GM12878 (cell line): Measurements from ENCODE around the gene PNLIPRP2. TPM values are rescaled to one million over a fixed set of nuclear protein-coding genes. Genes with fewer than 3 reads are reported as not detected.

Experiments used
- ATAC-seq: fragments of 200-7000 bp; cut with Tn5 transposase; 3 replicates; pipeline ENCODE4 v1.9.1; 2020; ENCODE audit warnings: mild to moderate bottlenecking, moderate library complexity
- BruUV-seq: library from RNA; stranded (reverse); fragments of 400-500 nt; replicated peaks from 2 replicates; lab custom pipeline; 2021; lab: Mats Ljungman, UMichigan
- CTCF ChIA-PET: fragments of 300-600 bp; sonication (Branson Sonifier 250); formaldehyde crosslinking; extraction: SDS; loops from one replicate; lab custom pipeline; 2021; ENCODE audit warnings: inconsistent platforms; lab: Yijun Ruan, JAX
- POLR2A ChIA-PET: fragments of 350-600 bp; formaldehyde crosslinking; extraction: SDS; loops from one replicate; lab custom pipeline; 2021; ENCODE audit warnings: inconsistent platforms; lab: Charles Lee
- RAD21 ChIA-PET: fragments of 300-600 bp; sonication (Branson Sonifier 250); formaldehyde crosslinking; loops from one replicate; lab custom pipeline; 2023; ENCODE audit warnings: antibody characterized with exemption; ENCODE audit not compliant: unreplicated experiment; lab: Charles Lee
- SMC1A ChIA-PET: fragments of 300-600 bp; sonication (Branson Sonifier 250); formaldehyde crosslinking; loops from one replicate; lab custom pipeline; 2023; ENCODE audit not compliant: unreplicated experiment, uncharacterized antibody; lab: Charles Lee
- DNase-seq: peaks from one replicate; pipeline ENCODE4 v3.0.0-alpha.2; 2011; ENCODE audit warnings: low read depth, low spot score
- FAIRE-seq: peaks from 3 replicates; lab custom pipeline; 2011; peaks lifted over from hg19 to GRCh38; lab: Jason Lieb, UNC
- H2AFZ ChIP-seq: 2 replicates; pipeline ENCODE4 v1.6.0; 2011; ENCODE audit warnings: low read depth, low read length, control low read depth; ENCODE audit not compliant: control insufficient read depth
- H3K27ac ChIP-seq: 2 replicates; pipeline ENCODE4 v1.5.1; 2011; ENCODE audit warnings: control low read depth; ENCODE audit not compliant: control insufficient read depth, insufficient read depth
- H3K27me3 ChIP-seq, 2 experiments: replicated peaks in 1 of 2; 2 replicates each; pipeline versions ENCODE4 v1.6.0 to v1.6.1; 2011; ENCODE audit warnings: low read length in 1 of 2; ENCODE audit not compliant: control insufficient read depth in 2 of 2, insufficient read depth in 2 of 2
- H3K36me3 ChIP-seq, 2 experiments: 2 replicates each; pipeline ENCODE4 v1.5.1; 2011; ENCODE audit warnings: low read length in 1 of 2; ENCODE audit not compliant: control insufficient read depth in 2 of 2, insufficient read depth in 2 of 2
- H3K4me1 ChIP-seq: 2 replicates; pipeline ENCODE4 v1.6.1; 2011; ENCODE audit warnings: mild to moderate bottlenecking, low read length, moderate library complexity, mixed read lengths; ENCODE audit not compliant: control insufficient read depth, insufficient read depth
- H3K4me2 ChIP-seq: 2 replicates; pipeline ENCODE4 v1.6.0; 2011; ENCODE audit warnings: control low read depth; ENCODE audit not compliant: control insufficient read depth, insufficient read depth
- H3K4me3 ChIP-seq: fragments of 200-600 bp; sonication (generic); 2 replicates; pipeline ENCODE4 v1.5.1; 2016
- H3K79me2 ChIP-seq: 2 replicates; pipeline ENCODE4 v1.6.0; 2011; ENCODE audit warnings: low read length; ENCODE audit not compliant: control insufficient read depth, insufficient read depth
- H3K9ac ChIP-seq: 2 replicates; pipeline ENCODE4 v1.8.0; 2011; ENCODE audit warnings: low read length, control low read depth, mixed read lengths; ENCODE audit not compliant: control insufficient read depth, insufficient read depth
- H3K9me3 ChIP-seq: replicated peaks from 3 replicates; pipeline ENCODE4 v1.5.1; 2011; ENCODE audit warnings: mild to moderate bottlenecking, low read length; ENCODE audit not compliant: control insufficient read depth, insufficient read depth
- H4K20me1 ChIP-seq: 2 replicates; pipeline ENCODE4 v1.6.0; 2011; ENCODE audit not compliant: control insufficient read depth, insufficient read depth
- HDAC6 ChIP-seq: fragments of 200-600 bp; sonication (generic); IDR thresholded peaks from one replicate; pipeline ENCODE4 v1.8.0; 2017; ENCODE audit warnings: antibody characterized with exemption; ENCODE audit not compliant: unreplicated experiment
- IKZF1 ChIP-seq: fragments of 450-650 bp; conservative IDR thresholded peaks from 2 replicates; pipeline ENCODE4 v1.6.1; 2017; ENCODE audit warnings: antibody characterized with exemption, mild to moderate bottlenecking
- MLLT1 ChIP-seq: fragments of 450-650 bp; IDR thresholded peaks from 2 replicates; pipeline ENCODE4 v1.6.1; 2016; ENCODE audit warnings: mild to moderate bottlenecking
- PAX8 ChIP-seq: fragments of 450-650 bp; IDR thresholded peaks from 2 replicates; pipeline ENCODE4 v1.6.1; 2017; ENCODE audit warnings: mild to moderate bottlenecking, moderate library complexity
- POU2F2 ChIP-seq: IDR thresholded peaks from 3 replicates; pipeline ENCODE4 v1.6.1; 2011; ENCODE audit warnings: low read depth, mild to moderate bottlenecking, low read length, borderline replicate concordance
- RCOR1 ChIP-seq: conservative IDR thresholded peaks from 2 replicates; pipeline ENCODE4 v1.6.1; 2012; ENCODE audit warnings: low read depth, low read length, improper control_type of control experiment
- YY1 ChIP-seq: IDR thresholded peaks from 2 replicates; pipeline ENCODE4 v1.6.1; 2011; ENCODE audit warnings: low read depth, mild to moderate bottlenecking, low read length
- ZBTB40 ChIP-seq: fragments of 450-650 bp; IDR thresholded peaks from 2 replicates; pipeline ENCODE4 v1.6.1; 2016; ENCODE audit warnings: mild to moderate bottlenecking, moderate library complexity, borderline replicate concordance
- WGBS: methylation state at CpG from one replicate; pipeline ENCODE4 v1.1.6; 2016; ENCODE audit warnings: low lambda C conversion rate; ENCODE audit not compliant: insufficient replicate concordance, insufficient coverage; ENCODE audit errors: missing lambda C conversion rate; 5-methylcytosine and 5-hydroxymethylcytosine counted together
- in situ Hi-C: fragments of 300-500 bp; cut with MboI; formaldehyde crosslinking; loops from 9 replicates; pipeline ENCODE4 v1.14.3; 2018; ENCODE audit warnings: mixed read lengths
- intact Hi-C: fragments of 100-400 bp; cut with micrococcal nuclease; formaldehyde crosslinking; loops from one replicate; pipeline ENCODE4 v1.14.2; 2022; ENCODE audit not compliant: unreplicated experiment
- polyA plus RNA-seq, 11 experiments: library from polyadenylated mRNA; depleted of rRNA in 4 of 11; unstranded in 6 of 11; stranded (reverse) in 5 of 11; fragments of >200 nt; fragmentation: Nextera tagmentation in 4 of 11; fragmentation: Illumina TruSeq in 1 of 11; extraction: Ambion mirVana in 4 of 11; extraction: Trizol in 1 of 11; gene quantifications; 1 replicate in 1 of 11; 2 replicates in 10 of 11; pipeline versions ENCODE4 v1.2.1 to v1.2.3, GENCODE V29; 2011 to 2016; ENCODE audit warnings: inconsistent platforms in 2 of 11, missing spikeins in 2 of 11, low read depth in 1 of 11
- total RNA-seq, 4 experiments: library from RNA; depleted of rRNA in 3 of 4; stranded (reverse); fragments of >200 nt in 3 of 4; fragmentation: Illumina TruSeq in 1 of 4; extraction: Trizol in 1 of 4; gene quantifications; 2 replicates each; pipeline versions ENCODE4 v1.2.1 to v1.2.3, GENCODE V29; 2013 to 2021

The PNLIPRP2 gene
- total and polyA plus RNA-seq, 10 of the 15 experiments (the other 5 are each of a cell fraction or from before 2014, with no cell fraction given) = 0.33 TPM; not detected in 9

GRCh38 chr10:116663342-116663741 lies 42.6 kb downstream of the PNLIPRP2 start:
- Histone ChIP-seq H4K20me1 (no peaks in the 10 kb centered on the region), H3K4me3 (no peak overlapping the region)
- TF ChIP-seq IKZF1 = no peak
- TF ChIP-seq, all 136 proteins: peak for 0
- Histone ChIP-seq H3K4me1 (no peaks in the 10 kb centered on the region), H3K9me3 (no peaks in the 10 kb centered on the region), H3K27ac (no peak overlapping the region), H3K36me3 (no peaks in the 10 kb centered on the region), H3K9ac (no peak overlapping the region), H2AFZ (no peak overlapping the region), H3K79me2 (no peaks in the 10 kb centered on the region), H3K4me2 (no peak overlapping the region), H3K27me3 (peaks cover 0 to 3% of the 10 kb centered on the region in 2 experiments; a peak in 2 of 4 replicates)
- SMC1A ChIA-PET = no interaction called here
- 44% methylated on average over 7 of the region's 7 CpGs for WGBS
- CTCF ChIA-PET = interaction anchor here (0.8 kb wide), 1 partner anchor 19 kb away, joined by 4 read pairs; no protein-coding TSS in a partner anchor
- no TSS peak for BruUV-seq
- DNase-seq = no peak
- no peak for ATAC-seq
- intact Hi-C loops = no loop called here
- FAIRE-seq = no peak
- RAD21 ChIA-PET = no interaction called here
- in situ Hi-C loops = no loop called here
- POLR2A ChIA-PET = no interaction called here

DNA sequence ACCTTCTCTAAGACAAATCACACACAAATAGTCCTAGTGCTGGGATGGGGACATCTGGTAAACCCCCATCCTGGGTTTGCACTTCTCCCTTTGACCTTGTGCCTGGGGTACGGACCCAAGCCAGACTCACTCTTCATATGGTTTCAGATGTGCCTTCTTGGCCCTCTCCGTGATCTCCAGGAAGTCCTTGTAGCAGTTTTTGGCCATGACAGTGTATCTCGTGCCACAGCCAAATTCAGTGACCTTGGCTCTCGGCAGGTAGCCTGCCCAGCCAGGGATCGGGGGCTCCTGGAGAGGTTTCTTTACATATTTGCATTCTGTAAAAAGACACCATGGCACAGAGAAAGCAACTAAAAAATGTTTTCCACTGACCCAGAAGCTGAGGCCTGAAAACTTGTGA lies 43.9 kb downstream of the PNLIPRP2 start:
- TF ChIP-seq RCOR1 = no peak
- TF ChIP-seq ZBTB40 = no peak
- TF ChIP-seq POU2F2 = no peak
- TF ChIP-seq HDAC6 = no peak
- TF ChIP-seq MLLT1 = no peak
- TF ChIP-seq PAX8 = no peak
- no peak for TF ChIP-seq YY1
- no peaks in the 10 kb centered on the region for H3K9me3 ChIP-seq
- POLR2A ChIA-PET = no interaction called here
- in situ Hi-C loops = no loop called here
- DNase-seq (no peak), FAIRE-seq (no peak), ATAC-seq (no peak)
- no peak overlapping the region for H3K4me2 ChIP-seq
- WGBS = 0% methylated on average over 5 of the region's 5 CpGs
- H3K4me3 ChIP-seq = no peak overlapping the region
- peaks cover 0 to 3% of the 10 kb centered on the region in 2 experiments; a peak in 2 of 4 replicates for H3K27me3 ChIP-seq
- H3K4me1 ChIP-seq = no peaks in the 10 kb centered on the region
- CTCF ChIA-PET = no interaction called here
- no peak overlapping the region for H2AFZ ChIP-seq
- no peak overlapping the region for H3K27ac ChIP-seq
- no peaks in the 10 kb centered on the region for H3K36me3 ChIP-seq
- RAD21 ChIA-PET = no interaction called here
- SMC1A ChIA-PET = no interaction called here
- no peaks in the 10 kb centered on the region for H4K20me1 ChIP-seq
- no TSS peak for BruUV-seq
- no peak overlapping the region for H3K9ac ChIP-seq
- intact Hi-C loops = no loop called here
- no peaks in the 10 kb centered on the region for H3K79me2 ChIP-seq
